Activated naive CD8-positive, alpha-beta T cell treated with anti-CD3 and anti-CD28 coated beads for 36 hours (primary cell): ENCODE measurements around the gene CST9. TPM values are rescaled to one million over a fixed set of nuclear protein-coding genes. Genes with fewer than 3 reads are reported as not detected.

Experiments
- DNase-seq: peaks from one replicate; pipeline ENCODE4 v3.0.0; 2021
- H3K27ac Mint-ChIP-seq: one replicate; pipeline ENCODE4 v1.8.0; 2022; ENCODE audit warnings: mild to moderate bottlenecking, moderate library complexity, mixed read lengths
- H3K27me3 Mint-ChIP-seq: one replicate; pipeline ENCODE4 v1.8.0; 2022; ENCODE audit warnings: mild to moderate bottlenecking, mixed read lengths
- H3K36me3 Mint-ChIP-seq: one replicate; pipeline ENCODE4 v1.8.0; 2021; ENCODE audit warnings: mild to moderate bottlenecking, mixed read lengths
- H3K4me1 Mint-ChIP-seq: one replicate; pipeline ENCODE4 v1.8.0; 2021; ENCODE audit warnings: mixed read lengths
- H3K4me3 Mint-ChIP-seq: one replicate; pipeline ENCODE4 v1.8.0; 2022; ENCODE audit warnings: mild to moderate bottlenecking, moderate library complexity, mixed read lengths
- H3K9me3 Mint-ChIP-seq: one replicate; pipeline ENCODE4 v1.8.0; 2022; ENCODE audit warnings: mixed read lengths
- total RNA-seq, 2 experiments: library from RNA; stranded (reverse); gene quantifications; one replicate each; pipeline ENCODE4 v1.2.3, GENCODE V29; 2021

CST9 gene
- total RNA-seq, 2 experiments from 2014 or later, result not detected

DNA sequence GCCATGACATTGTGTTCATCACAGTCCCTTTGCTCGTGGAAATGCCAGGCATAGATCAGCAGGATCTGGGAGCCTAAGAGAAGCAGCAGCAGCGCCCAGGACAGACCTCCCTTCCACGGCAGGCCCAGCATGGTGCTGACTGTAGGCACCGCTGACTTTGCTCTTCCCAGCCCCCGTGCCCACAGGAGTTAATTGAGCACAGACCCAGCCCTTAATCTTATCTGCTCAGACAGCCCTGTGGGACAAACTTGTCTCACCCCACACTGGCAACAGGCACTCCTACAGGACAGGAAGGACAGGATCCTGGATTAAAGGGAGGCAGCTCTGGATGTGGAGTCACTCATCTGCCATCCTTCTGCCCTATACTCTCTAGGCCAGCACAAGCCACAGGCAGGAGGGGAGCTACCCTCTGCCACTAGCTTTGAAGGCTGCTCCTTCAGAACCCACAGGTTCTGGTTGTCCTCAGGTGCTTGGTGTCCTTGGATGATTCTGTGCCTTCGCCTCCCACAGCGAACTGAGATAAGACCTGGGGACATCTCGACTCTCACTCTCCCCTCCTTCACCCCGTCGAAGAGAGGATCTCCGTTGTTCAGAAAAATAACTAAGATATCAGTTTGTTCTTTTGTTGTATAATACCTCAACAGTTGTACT, 37.3 kb downstream of the CST9 start, which contains the start of gene CST9L:
Gene CST9L, minus strand, starts transcription at position 165 of the 651 bp plus-strand sequence. Its CDS starts 34 bp downstream, at position 131.
- Mint-ChIP-seq H3K4me3 (no peak within 1 kb of the TSS), H3K27me3 (peaks cover 5% of the 10 kb centered on the region), H3K36me3 (no peaks in the 10 kb centered on the region), H3K4me1 (no peaks in the 10 kb centered on the region), H3K27ac (no peak within 1 kb of the TSS), H3K9me3 (no peaks in the 10 kb centered on the region)
- DNase-seq, result no peak

DNA sequence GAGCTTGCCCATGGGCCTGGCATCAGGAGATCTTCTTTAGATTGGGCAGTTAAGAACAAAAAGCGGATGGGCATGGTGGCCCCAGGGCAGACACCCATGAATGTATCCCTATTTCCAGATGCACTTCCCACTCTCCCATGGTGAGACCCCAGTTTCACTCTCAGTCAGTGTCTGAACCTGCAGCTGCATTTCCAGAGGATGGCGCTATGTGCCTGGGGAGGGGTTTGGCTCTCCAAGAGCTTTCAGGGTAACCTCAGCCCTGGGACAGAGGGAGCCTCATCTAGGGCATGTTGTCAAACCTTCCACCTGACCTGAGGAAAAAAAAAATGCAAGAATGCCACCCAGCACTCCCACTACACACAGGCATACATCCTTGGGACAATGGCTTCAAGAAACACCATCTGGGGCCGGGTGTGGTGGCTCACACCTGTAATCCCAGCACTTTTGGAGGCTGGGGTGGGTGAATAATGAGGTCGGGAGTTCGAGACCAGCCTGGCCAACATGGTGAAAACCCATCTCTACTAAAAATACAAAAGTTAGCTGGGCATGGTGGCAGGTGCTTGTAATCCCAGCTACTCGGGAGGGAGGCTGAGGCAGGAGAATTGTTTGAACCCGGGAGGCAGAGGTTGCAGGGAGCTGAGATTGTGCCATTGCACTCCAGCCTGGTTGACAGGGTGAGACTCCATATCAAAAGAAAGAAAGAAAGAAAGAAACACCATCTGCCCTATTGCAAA, 39.4 kb downstream of the CST9 start:
- H3K9me3 Mint-ChIP-seq, result peaks cover 10% of the 10 kb centered on the region

DNA sequence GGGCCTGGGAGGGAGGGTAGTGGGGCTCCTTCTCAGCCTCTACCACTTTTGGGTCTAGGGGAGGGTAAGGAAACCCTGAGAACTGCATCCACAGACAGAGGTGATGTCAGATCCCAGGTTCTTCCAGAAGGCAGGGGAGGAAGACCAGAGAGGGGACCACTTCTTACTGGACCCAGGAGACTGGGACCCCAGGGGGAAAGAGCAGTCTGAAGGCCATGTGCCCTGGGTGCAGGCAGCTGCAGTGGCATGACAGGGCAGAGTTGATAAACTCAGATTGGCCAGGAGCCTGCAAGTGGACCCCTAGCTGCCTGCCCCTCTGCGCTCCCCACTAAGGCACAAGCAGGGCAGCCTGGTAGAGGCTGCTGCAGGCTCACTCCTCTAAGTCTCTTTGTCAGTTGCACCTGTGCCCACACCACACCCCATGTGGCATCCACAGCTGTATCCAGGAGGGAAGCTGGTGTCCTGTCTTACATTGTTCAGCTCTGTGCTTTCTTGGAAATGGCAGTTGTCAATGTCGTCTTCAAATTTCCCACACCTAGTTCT, 40.1 kb downstream of the CST9 start:
- H3K9me3 Mint-ChIP-seq, result peaks cover 12% of the 10 kb centered on the region
- no peaks in the 10 kb centered on the region for H3K36me3 Mint-ChIP-seq
- H3K4me3 Mint-ChIP-seq, result no peak overlapping the region
- H3K27me3 Mint-ChIP-seq, result peaks cover 8% of the 10 kb centered on the region
- no peak overlapping the region for H3K27ac Mint-ChIP-seq
- no peak for DNase-seq
- no peaks in the 10 kb centered on the region for H3K4me1 Mint-ChIP-seq

More for the DNA sequence above, 39.4 kb downstream of the CST9 start:
- Mint-ChIP-seq H3K27me3 (peaks cover 8% of the 10 kb centered on the region), H3K36me3 (no peaks in the 10 kb centered on the region), H3K4me1 (no peaks in the 10 kb centered on the region), H3K27ac (no peak overlapping the region), H3K4me3 (no peak overlapping the region)
- no peak for DNase-seq

DNA sequence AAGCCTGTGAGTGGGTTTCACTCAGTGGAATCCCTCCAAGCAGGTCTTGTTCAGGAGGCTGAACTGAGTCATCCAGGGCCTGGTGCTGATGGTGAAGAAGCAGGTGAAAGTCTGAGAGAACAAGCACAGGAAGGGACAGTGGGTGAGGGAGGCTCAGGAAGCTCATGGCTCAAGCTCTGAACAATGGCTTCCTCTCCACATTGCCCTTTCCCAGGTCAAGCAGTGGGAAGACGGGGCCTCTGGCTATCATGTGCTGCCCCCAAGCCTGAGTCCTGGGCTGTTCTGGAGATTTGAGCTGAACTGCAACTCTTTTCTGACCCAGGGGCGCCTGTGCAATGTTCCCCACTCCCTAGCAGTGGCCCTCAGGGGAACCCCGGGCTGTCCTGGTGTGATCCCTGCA, 40.8 kb downstream of the CST9 start:
- no peak for DNase-seq
- Mint-ChIP-seq H3K27ac (no peak overlapping the region), H3K4me3 (no peak overlapping the region), H3K9me3 (peaks cover 15% of the 10 kb centered on the region), H3K27me3 (peaks cover 8% of the 10 kb centered on the region), H3K4me1 (no peaks in the 10 kb centered on the region), H3K36me3 (no peaks in the 10 kb centered on the region)

DNA sequence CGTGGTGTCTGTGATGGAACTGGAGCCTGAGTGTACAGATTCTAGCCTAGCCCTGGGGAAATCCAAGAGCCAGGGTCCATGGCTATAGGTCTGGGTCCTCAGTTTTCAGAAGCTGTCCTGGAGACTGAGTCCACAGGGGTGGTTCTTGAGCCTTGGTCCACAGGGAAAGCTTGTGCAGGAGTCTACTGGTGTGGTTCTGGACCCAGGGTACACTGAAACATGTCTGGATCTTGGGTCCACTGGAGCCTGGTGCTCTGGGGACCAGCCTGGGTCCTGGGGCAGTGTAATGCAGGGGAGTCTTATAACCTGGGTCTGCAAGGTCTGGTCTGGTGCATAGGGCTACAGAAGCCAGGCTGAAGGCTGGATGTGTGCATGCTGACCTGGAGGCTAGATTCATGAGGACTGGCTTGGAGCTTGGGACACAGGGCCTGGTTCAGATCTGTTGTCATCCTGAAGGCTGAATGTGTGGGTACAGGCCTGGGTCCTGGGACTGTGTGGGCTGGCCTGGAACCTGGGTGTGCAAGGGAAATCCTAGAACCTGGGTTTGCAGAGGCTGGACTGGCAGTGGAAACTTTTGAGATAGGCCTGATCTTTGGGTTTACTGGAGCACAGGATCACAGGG, 42.9 kb downstream of the CST9 start:
- Mint-ChIP-seq H3K27ac (no peak overlapping the region), H3K4me3 (no peak overlapping the region), H3K9me3 (peaks cover 19% of the 10 kb centered on the region), H3K36me3 (no peaks in the 10 kb centered on the region), H3K27me3 (peaks cover 8% of the 10 kb centered on the region), H3K4me1 (no peaks in the 10 kb centered on the region)
- DNase-seq, result no peak

DNA sequence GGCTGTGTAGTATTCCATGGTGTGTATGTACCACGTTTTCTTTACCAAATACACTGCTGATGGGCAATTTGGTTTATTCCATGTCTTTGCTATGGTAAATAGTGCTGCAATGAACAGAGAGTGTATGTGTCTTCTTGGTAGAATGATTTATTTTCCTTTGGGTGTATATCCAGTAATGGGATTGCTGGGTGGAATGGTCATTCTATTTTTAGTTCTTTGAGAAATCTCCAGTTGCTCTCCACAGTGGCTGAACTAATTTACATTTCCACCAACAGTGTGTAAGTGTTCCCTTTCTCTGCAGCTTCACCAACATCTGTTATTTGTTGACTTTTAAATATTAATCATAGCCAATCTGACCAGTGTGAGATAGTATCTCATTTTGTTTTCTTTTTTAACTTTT, 51.3 kb downstream of the CST9 start:
- H3K27ac Mint-ChIP-seq, result no peak overlapping the region
- DNase-seq, result no peak
- no peak overlapping the region for H3K4me3 Mint-ChIP-seq
- peaks cover 13% of the 10 kb centered on the region for H3K27me3 Mint-ChIP-seq
- H3K9me3 Mint-ChIP-seq, result peaks cover 9% of the 10 kb centered on the region
- peaks cover 2% of the 10 kb centered on the region for H3K36me3 Mint-ChIP-seq
- H3K4me1 Mint-ChIP-seq, result no peaks in the 10 kb centered on the region

Other genes with a start within 250 kb of the CST9 start
- gene GZF1, start 243.7 kb downstream of the CST9 start, total RNA-seq, result 10 to 100 TPM; 11.5 to 12.1 TPM
- gene NAPB, start 184.4 kb downstream of the CST9 start, total RNA-seq, result 1 to 10 TPM; 6.7 to 7.2 TPM
- gene CSTL1, start 166.2 kb downstream of the CST9 start, total RNA-seq, result not detected
- gene CST11, start 153.0 kb downstream of the CST9 start, total RNA-seq, result not detected
- not detected for gene CST8, start 114.8 kb downstream of the CST9 start, total RNA-seq
- gene CST9L, start 37.4 kb downstream of the CST9 start, total RNA-seq, result not detected
- under 1 TPM; 0.54 to 0.62 TPM for gene CST3, start 32.0 kb upstream of the CST9 start, total RNA-seq
- gene CST4, start 83.1 kb upstream of the CST9 start, total RNA-seq, result not detected
- not detected for gene CST1, start 145.0 kb upstream of the CST9 start, total RNA-seq
- not detected for gene CST2, start 220.8 kb upstream of the CST9 start, total RNA-seq